Natural killer cell (primary cell): Measurements from ENCODE around the gene POU1F1. TPM values are rescaled to one million over a fixed set of nuclear protein-coding genes. Genes with fewer than 3 reads are reported as not detected.

ENCODE experiments used
- ATAC-seq, 3 donors: fragments of 150-1000 bp in 2 of 3; fragments of 200-7000 bp in 1 of 3; cut with Tn5 transposase; 1 replicate in 1 of 3; 2 replicates in 2 of 3; pipeline ENCODE4 v1.10.0; 2021; ENCODE audit warnings: mild to moderate bottlenecking in 2 of 3, moderate library complexity in 2 of 3
- DNase-seq, 2 donors: peaks; one replicate each; pipeline versions ENCODE4 v3.0.0 to v3.0.0-alpha.2; 2013 to 2021; ENCODE audit warnings: mixed read lengths in 1 of 2
- H3K27ac ChIP-seq: one replicate; pipeline ENCODE4 v1.5.1; 2013; ENCODE audit warnings: mild to moderate bottlenecking, low read length
- H3K27me3 ChIP-seq: one replicate; pipeline ENCODE4 v1.6.1; 2013; ENCODE audit warnings: low read length; ENCODE audit not compliant: control insufficient read depth, insufficient read depth
- H3K36me3 ChIP-seq: one replicate; pipeline ENCODE4 v1.6.1; 2013; ENCODE audit warnings: low read length; ENCODE audit not compliant: control insufficient read depth, insufficient read depth
- H3K4me1 ChIP-seq: one replicate; pipeline ENCODE4 v1.6.1; 2013; ENCODE audit warnings: low read length; ENCODE audit not compliant: control insufficient read depth, insufficient read depth
- H3K4me3 ChIP-seq: one replicate; pipeline ENCODE4 v1.5.1; 2013; ENCODE audit warnings: low read length
- H3K9me3 ChIP-seq: one replicate; pipeline ENCODE4 v1.6.1; 2013; ENCODE audit warnings: low read length; ENCODE audit not compliant: control insufficient read depth, insufficient read depth
- H3K27ac Mint-ChIP-seq, 2 donors: one replicate each; pipeline ENCODE4 v1.8.0; 2022; ENCODE audit warnings: mild to moderate bottlenecking in 2 of 2, mixed read lengths in 2 of 2, moderate library complexity in 1 of 2
- H3K27me3 Mint-ChIP-seq, 2 donors: one replicate each; pipeline ENCODE4 v1.8.0; 2022; ENCODE audit warnings: low read depth in 2 of 2, mixed read lengths in 2 of 2
- H3K36me3 Mint-ChIP-seq: one replicate; pipeline ENCODE4 v1.8.0; 2022; ENCODE audit warnings: mixed read lengths
- H3K4me1 Mint-ChIP-seq, 2 donors: one replicate each; pipeline ENCODE4 v1.8.0; 2022; ENCODE audit warnings: mixed read lengths in 2 of 2
- H3K4me3 Mint-ChIP-seq: one replicate; pipeline ENCODE4 v1.8.0; 2022; ENCODE audit warnings: mild to moderate bottlenecking, moderate library complexity, mixed read lengths
- H3K9me3 Mint-ChIP-seq, 2 donors: one replicate each; pipeline ENCODE4 v1.8.0; 2022; ENCODE audit warnings: mixed read lengths in 2 of 2
- WGBS: methylation state at CpG from one replicate; pipeline ENCODE4 v1.1.7; 2013; ENCODE audit warnings: missing lambda C conversion rate; ENCODE audit not compliant: insufficient coverage; 5-methylcytosine and 5-hydroxymethylcytosine counted together
- intact Hi-C: fragments of 100-400 bp; cut with micrococcal nuclease; formaldehyde crosslinking; loops from one replicate; pipeline ENCODE4 v1.14.2; 2022
- total RNA-seq, 4 donors: library from RNA; stranded (reverse); fragments of 120-200 nt in 1 of 4; gene quantifications; one replicate each; pipeline versions ENCODE4 v1.2.3 to v1.2.4, GENCODE V29; 2013 to 2022
- TF ChIP-seq, protein P1 (sequence below): fragments of 200-600 bp; IDR thresholded peaks from one replicate; pipeline ENCODE4 v1.8.0; 2022; ENCODE audit warnings: antibody characterized with exemption

POU1F1 gene
- total RNA-seq, 3 donors from 2014 or later (not counting 1 experiment from before 2014, with no cell fraction given), result not detected

DNA sequence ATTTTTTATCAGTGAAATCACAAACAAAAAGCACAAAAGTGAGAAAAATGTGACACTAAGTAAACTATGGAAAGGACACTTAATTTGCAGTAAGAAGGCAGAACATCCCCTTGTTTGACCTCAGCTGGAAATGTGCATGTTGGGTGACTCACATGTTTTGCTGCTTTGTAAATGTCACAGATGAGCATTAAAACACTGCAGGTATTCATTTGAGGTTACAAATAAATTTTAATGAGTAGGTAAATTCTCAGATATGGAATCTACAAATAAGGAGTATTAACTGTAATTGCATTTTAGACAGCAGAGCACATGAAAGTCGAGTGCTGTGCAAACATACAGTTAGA is 29.0 kb downstream of the POU1F1 start:
- H3K36me3 Mint-ChIP-seq, result peaks cover 7% of the 10 kb centered on the region
- no peak for ATAC-seq
- no peak overlapping the region for H3K4me3 ChIP-seq

DNA sequence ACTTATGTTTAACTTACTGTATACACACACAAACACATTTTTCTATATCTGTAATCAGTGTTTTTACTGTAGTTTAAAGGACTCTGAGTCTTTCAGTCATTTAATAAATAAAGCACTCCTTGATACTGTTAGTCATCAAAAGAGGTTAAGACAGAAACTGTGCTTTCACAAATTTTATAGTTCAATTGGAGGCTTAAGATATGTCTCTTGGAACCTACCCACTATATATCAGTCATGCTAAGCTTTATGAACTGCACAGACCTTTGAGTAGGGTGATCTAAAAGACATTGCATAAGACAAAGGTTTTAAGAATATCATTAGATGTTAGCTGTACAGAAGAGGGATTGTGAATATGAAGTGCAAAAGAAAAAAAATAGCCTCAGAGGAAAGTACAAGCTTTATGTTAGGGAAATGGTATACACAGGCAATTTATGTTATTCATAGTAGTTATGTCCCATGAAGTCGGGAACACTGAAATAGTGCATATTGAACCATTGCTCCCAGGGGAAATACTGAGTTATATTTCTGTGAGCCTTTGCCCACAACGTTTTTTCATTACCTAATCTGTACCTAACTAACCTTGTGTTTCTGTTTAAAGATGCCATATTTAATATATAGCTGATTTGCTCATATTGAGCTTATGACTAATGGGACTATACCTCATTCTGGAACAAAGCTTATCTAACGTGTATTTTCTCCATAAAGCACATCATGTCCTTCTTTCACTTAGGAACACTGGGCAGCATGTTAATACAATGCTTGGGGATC is 29.5 kb downstream of the POU1F1 start:
- no peak for DNase-seq
- H3K27ac Mint-ChIP-seq, result no peak overlapping the region
- peaks cover 5% of the 10 kb centered on the region for H3K36me3 Mint-ChIP-seq
- peaks cover 11 to 17% of the 10 kb centered on the region in 2 donors for H3K4me1 Mint-ChIP-seq
- H3K36me3 ChIP-seq, result peaks cover 31% of the 10 kb centered on the region
- no peaks in the 10 kb centered on the region for H3K27me3 ChIP-seq
- intact Hi-C loops, result no loop called here
- no peaks in the 10 kb centered on the region for H3K4me1 ChIP-seq
- H3K9me3 Mint-ChIP-seq, result no peaks in the 10 kb centered on the region
- TF ChIP-seq, protein P1, sequence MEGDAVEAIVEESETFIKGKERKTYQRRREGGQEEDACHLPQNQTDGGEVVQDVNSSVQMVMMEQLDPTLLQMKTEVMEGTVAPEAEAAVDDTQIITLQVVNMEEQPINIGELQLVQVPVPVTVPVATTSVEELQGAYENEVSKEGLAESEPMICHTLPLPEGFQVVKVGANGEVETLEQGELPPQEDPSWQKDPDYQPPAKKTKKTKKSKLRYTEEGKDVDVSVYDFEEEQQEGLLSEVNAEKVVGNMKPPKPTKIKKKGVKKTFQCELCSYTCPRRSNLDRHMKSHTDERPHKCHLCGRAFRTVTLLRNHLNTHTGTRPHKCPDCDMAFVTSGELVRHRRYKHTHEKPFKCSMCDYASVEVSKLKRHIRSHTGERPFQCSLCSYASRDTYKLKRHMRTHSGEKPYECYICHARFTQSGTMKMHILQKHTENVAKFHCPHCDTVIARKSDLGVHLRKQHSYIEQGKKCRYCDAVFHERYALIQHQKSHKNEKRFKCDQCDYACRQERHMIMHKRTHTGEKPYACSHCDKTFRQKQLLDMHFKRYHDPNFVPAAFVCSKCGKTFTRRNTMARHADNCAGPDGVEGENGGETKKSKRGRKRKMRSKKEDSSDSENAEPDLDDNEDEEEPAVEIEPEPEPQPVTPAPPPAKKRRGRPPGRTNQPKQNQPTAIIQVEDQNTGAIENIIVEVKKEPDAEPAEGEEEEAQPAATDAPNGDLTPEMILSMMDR, result no peak
- 94% methylated on average over 2 of the region's 3 CpGs for whole genome bisulfite sequencing
- ATAC-seq, result no peak
- no peaks in the 10 kb centered on the region for H3K9me3 ChIP-seq
- H3K4me3 ChIP-seq, result no peak overlapping the region
- no peaks in the 10 kb centered on the region for H3K27me3 Mint-ChIP-seq
- no peak overlapping the region for H3K27ac ChIP-seq
- no peak overlapping the region for H3K4me3 Mint-ChIP-seq

More for the DNA sequence above, 29.0 kb downstream of the POU1F1 start:
- no peak for DNase-seq
- intact Hi-C loops, result no loop called here
- 86% methylated on average over 1 of the region's 1 CpG for WGBS
- Histone ChIP-seq H3K27me3 (no peaks in the 10 kb centered on the region), H3K9me3 (no peaks in the 10 kb centered on the region), H3K4me1 (no peaks in the 10 kb centered on the region), H3K27ac (no peak overlapping the region), H3K36me3 (peaks cover 31% of the 10 kb centered on the region)
- TF ChIP-seq, protein P1, result no peak
- peaks cover 11 to 17% of the 10 kb centered on the region in 2 donors for H3K4me1 Mint-ChIP-seq
- no peak overlapping the region for H3K4me3 Mint-ChIP-seq
- no peaks in the 10 kb centered on the region for H3K27me3 Mint-ChIP-seq
- H3K27ac Mint-ChIP-seq, result no peak overlapping the region
- no peaks in the 10 kb centered on the region for H3K9me3 Mint-ChIP-seq

DNA sequence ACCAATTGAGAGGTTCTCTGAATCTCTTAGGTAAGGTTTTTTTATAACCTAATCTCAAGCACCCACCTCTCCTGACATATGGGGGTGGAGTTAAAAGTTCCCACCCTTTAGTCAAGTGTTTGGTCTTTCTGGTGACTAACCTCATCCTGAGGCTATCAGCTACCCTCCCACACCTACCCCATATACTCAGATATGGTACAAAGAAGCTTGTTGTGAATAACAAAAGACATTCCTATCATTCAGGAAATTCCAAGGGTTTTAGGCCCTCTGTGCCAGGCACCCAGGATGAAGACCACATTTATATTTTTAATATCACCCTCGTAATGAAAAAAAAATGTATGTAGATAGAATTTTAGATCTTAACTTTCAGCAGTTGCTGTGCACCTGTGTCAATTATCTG is 40.3 kb downstream of the POU1F1 start:
- no peaks in the 10 kb centered on the region for H3K27me3 ChIP-seq
- DNase-seq (no peak), ATAC-seq (no peak)
- H3K27me3 Mint-ChIP-seq, result no peaks in the 10 kb centered on the region
- H3K36me3 ChIP-seq, result no peaks in the 10 kb centered on the region
- H3K9me3 Mint-ChIP-seq, result no peaks in the 10 kb centered on the region
- intact Hi-C loops, result no loop called here
- no CpG with 5 or more reads among the region's 1 CpG for WGBS
- no peak overlapping the region for H3K27ac ChIP-seq
- TF ChIP-seq, protein P1, result no peak
- H3K9me3 ChIP-seq, result no peaks in the 10 kb centered on the region
- H3K4me1 Mint-ChIP-seq, result peaks cover 28 to 32% of the 10 kb centered on the region in 2 donors
- H3K4me3 ChIP-seq, result no peak overlapping the region
- H3K4me1 ChIP-seq, result no peaks in the 10 kb centered on the region
- H3K36me3 Mint-ChIP-seq, result no peaks in the 10 kb centered on the region
- H3K4me3 Mint-ChIP-seq, result no peak overlapping the region
- H3K27ac Mint-ChIP-seq, result no peak overlapping the region

DNA sequence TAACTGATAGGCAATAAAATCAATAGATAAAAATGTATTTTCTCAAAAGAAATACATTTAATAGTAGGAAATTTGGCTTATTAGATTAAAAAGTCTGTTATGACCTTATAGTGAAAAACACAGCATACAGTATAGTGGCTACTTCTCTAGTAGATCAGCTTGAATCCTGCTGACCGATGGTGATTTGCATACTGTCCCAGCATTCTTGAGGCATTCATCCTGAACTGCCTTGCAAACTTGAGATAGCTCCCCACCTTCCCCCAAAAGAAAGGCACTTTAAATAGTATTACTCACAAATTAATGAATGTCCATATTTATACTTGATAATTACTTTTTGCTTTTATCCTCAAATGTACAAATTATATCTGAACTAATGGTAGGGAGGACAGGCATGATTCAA is 42.6 kb downstream of the POU1F1 start:
- DNase-seq (no peak), ATAC-seq (no peak)
- H3K4me1 Mint-ChIP-seq, result peaks cover 39 to 40% of the 10 kb centered on the region in 2 donors
- Histone ChIP-seq H3K4me1 (no peaks in the 10 kb centered on the region), H3K36me3 (no peaks in the 10 kb centered on the region), H3K9me3 (no peaks in the 10 kb centered on the region), H3K27ac (no peak overlapping the region), H3K27me3 (no peaks in the 10 kb centered on the region), H3K4me3 (no peak overlapping the region)
- H3K27me3 Mint-ChIP-seq, result no peaks in the 10 kb centered on the region
- intact Hi-C loops, result no loop called here
- no peak overlapping the region for H3K27ac Mint-ChIP-seq
- WGBS, result 89% methylated on average over 1 of the region's 1 CpG
- H3K4me3 Mint-ChIP-seq, result no peak overlapping the region
- no peaks in the 10 kb centered on the region for H3K36me3 Mint-ChIP-seq
- no peaks in the 10 kb centered on the region for H3K9me3 Mint-ChIP-seq
- TF ChIP-seq, protein P1, result no peak
